ENCODE results near the gene ADCY6.

The ADCY6 gene

GRCh38 chr12:48822139-48822538 is 33.2 kb upstream of the ADCY6 start:
- no peak overlapping the region for H3K4me3 ChIP-seq (ENCODE audit: low read depth in 1 of 2, low read length in 2 of 2)
- DNase-seq: no peak
- no peak overlapping the region for H3K9ac ChIP-seq (ENCODE audit: low read depth, low read length)
- TF ChIP-seq CTCF (IDR thresholded peaks at IDR 0.05; ENCODE audit: borderline replicate concordance, extremely low read depth, low read length, poor library complexity, severe bottlenecking): no peak
- TF ChIP-seq EZH2 (IDR thresholded peaks at IDR 0.05; ENCODE audit: borderline replicate concordance, low read depth, low read length, severe bottlenecking): no peak
- H3K27me3 ChIP-seq (ENCODE audit: insufficient read depth, low read length, poor library complexity): no peaks in the 10 kb centered on the region
- no peaks in the 10 kb centered on the region for H3K9me3 ChIP-seq (ENCODE audit: insufficient read depth, low read length, severe bottlenecking)
- no peak overlapping the region for H2AFZ ChIP-seq (ENCODE audit: low read depth, low read length)
- H3K36me3 ChIP-seq (ENCODE audit: insufficient read depth, low read length): peaks cover 30% of the 10 kb centered on the region
- peaks cover 8% of the 10 kb centered on the region; the same call in 1 of the 2 replicates for H3K79me2 ChIP-seq (ENCODE audit: insufficient read depth, low read length)
- H4K20me1 ChIP-seq (ENCODE audit: insufficient read depth, low read length): peaks cover 27% of the 10 kb centered on the region
- no peak overlapping the region for H3K4me2 ChIP-seq (ENCODE audit: insufficient read depth, low read length)
- no peak overlapping the region for H3K27ac ChIP-seq (ENCODE audit: low read length)
- peaks cover 19% of the 10 kb centered on the region for H3K4me1 ChIP-seq (ENCODE audit: insufficient read depth, low read length)
- no peak for ATAC-seq (ENCODE audit: insufficient read depth, low read depth)

DNA sequence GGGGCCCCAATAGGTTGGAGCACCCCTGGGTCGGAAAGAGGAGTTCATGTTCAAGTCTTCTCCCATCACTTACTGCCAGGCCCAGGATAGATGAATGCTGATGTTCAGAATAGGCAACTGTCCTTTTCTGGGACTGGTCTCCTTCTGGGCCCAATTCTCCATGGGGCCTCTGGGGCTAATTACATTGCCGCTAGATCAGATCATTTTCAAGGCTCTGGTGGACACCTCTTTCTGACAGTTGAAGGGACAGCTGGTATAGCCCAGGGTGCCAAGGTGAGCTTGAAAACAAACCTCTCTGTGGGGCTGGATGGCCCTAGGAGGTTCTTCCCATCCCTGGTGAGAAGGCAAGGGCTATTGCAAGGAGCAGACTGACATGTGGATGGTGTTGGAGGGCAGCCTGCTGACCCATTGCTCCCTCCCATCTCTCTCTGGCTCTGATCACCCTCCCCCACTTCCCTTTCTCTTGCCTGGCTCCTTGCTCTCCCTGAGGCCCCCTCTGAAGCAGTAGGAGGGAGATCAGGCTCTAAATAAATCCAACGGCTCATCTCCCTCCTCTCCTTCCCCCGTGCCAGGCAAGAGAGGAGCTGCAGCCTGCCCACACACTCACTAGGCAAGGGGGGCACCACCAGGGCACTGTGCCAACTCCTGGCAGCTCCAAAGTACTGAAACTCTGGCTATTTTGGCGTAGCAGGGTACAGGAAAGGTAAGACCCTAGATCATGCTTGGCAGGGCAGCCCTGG is 31.3 kb upstream of the ADCY6 start:
- Histone ChIP-seq H4K20me1 (ENCODE audit: insufficient read depth, low read length) (peaks cover 16% of the 10 kb centered on the region), H3K4me2 (ENCODE audit: insufficient read depth, low read length) (no peak overlapping the region), H3K4me1 (ENCODE audit: insufficient read depth, low read length) (peaks cover 39% of the 10 kb centered on the region), H3K27me3 (ENCODE audit: insufficient read depth, low read length, poor library complexity) (no peaks in the 10 kb centered on the region), H2AFZ (ENCODE audit: low read depth, low read length) (no peak overlapping the region), H3K27ac (ENCODE audit: low read length) (no peak overlapping the region), H3K4me3 (ENCODE audit: low read depth in 1 of 2, low read length in 2 of 2) (no peak overlapping the region), H3K79me2 (ENCODE audit: insufficient read depth, low read length) (peaks cover 22% of the 10 kb centered on the region), H3K9ac (ENCODE audit: low read depth, low read length) (no peak overlapping the region), H3K36me3 (ENCODE audit: insufficient read depth, low read length) (peaks cover 10% of the 10 kb centered on the region), H3K9me3 (ENCODE audit: insufficient read depth, low read length, severe bottlenecking) (no peaks in the 10 kb centered on the region)
- no peak for DNase-seq
- no peak for TF ChIP-seq EZH2 (IDR thresholded peaks at IDR 0.05; ENCODE audit: borderline replicate concordance, low read depth, low read length, severe bottlenecking)
- TF ChIP-seq CTCF (IDR thresholded peaks at IDR 0.05; ENCODE audit: borderline replicate concordance, extremely low read depth, low read length, poor library complexity, severe bottlenecking): no peak
- no peak for ATAC-seq (ENCODE audit: insufficient read depth, low read depth)

DNA sequence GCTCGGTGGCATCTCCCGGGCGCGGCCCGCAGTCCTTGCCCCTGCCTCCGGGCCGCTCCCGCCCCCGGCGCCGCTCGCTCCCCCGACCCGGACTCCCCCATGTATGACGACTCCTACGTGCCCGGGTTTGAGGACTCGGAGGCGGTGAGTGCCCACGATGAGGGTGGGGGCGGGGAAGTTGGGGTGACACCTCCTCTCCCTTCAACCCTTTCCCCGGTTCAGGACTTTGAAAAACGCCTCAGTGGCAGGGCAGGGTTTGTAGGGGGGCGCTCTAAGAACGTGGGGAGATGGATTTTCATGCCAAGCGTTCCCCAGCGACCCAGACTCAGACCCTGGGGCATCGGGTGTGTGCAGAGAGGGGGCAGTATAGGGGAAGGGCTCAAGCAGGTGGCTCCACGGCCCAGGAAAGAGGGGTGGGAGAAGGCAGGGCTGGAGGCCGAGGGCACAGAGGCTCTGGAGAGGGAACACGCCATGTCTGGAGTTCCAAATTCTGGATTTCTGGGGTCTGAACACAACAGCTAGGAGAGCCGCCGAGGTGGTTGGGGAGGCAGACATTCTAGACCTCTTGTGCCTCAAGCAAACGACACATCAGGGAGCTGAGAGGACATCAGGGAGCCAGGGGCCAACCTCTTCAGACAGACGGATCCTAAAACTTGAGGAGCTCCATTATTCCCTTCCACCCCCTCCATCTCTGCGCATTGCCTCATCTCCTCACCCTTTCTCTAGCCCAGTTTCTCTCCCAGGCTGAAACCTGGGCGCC is 30.1 kb upstream of the ADCY6 start:
- Histone ChIP-seq H3K79me2 (ENCODE audit: insufficient read depth, low read length) (peaks cover 22% of the 10 kb centered on the region), H3K9me3 (ENCODE audit: insufficient read depth, low read length, severe bottlenecking) (no peaks in the 10 kb centered on the region), H3K27me3 (ENCODE audit: insufficient read depth, low read length, poor library complexity) (no peaks in the 10 kb centered on the region), H4K20me1 (ENCODE audit: insufficient read depth, low read length) (peaks cover 16% of the 10 kb centered on the region), H3K4me3 (ENCODE audit: low read depth in 1 of 2, low read length in 2 of 2) (peak overlapping the region; percentile 34 to 91; a peak in 3 of 4 replicates), H3K4me1 (ENCODE audit: insufficient read depth, low read length) (peaks cover 46% of the 10 kb centered on the region), H3K4me2 (ENCODE audit: insufficient read depth, low read length) (peak overlapping the region; percentile 84), H2AFZ (ENCODE audit: low read depth, low read length) (0 out of 2 replicates have a peak overlapping the region, but pooled peaks have one; percentile 54), H3K27ac (ENCODE audit: low read length) (peak overlapping the region; percentile 49; the same call in 1 of the 2 replicates), H3K36me3 (ENCODE audit: insufficient read depth, low read length) (peaks cover under 1% of the 10 kb centered on the region), H3K9ac (ENCODE audit: low read depth, low read length) (peak overlapping the region; percentile 81)
- DNase-seq (no peak), ATAC-seq (ENCODE audit: insufficient read depth, low read depth) (no peak)
- no peak for TF ChIP-seq EZH2 (IDR thresholded peaks at IDR 0.05; ENCODE audit: borderline replicate concordance, low read depth, low read length, severe bottlenecking)
- peak; percentile 36 for TF ChIP-seq CTCF (IDR thresholded peaks at IDR 0.05; ENCODE audit: borderline replicate concordance, extremely low read depth, low read length, poor library complexity, severe bottlenecking)

Data from DND-41 (cell line).